IPS-20b (cell line): ENCODE measurements around the gene SMAP1.
A peak's percentile ranks its signal among the peaks of the same experiment; 100 is the strongest.

Source experiments
- H3K27ac ChIP-seq: one replicate; pipeline ENCODE4 v1.5.1; 2013; ENCODE audit warnings: low read length
- H3K27me3 ChIP-seq: 2 replicates; pipeline ENCODE4 v1.6.1; 2013; ENCODE audit warnings: mild to moderate bottlenecking, low read length, inconsistent platforms; ENCODE audit not compliant: insufficient read depth
- H3K36me3 ChIP-seq: 2 replicates; pipeline ENCODE4 v1.6.1; 2013; ENCODE audit warnings: low read depth, mild to moderate bottlenecking, inconsistent platforms, low read length, moderate library complexity; ENCODE audit not compliant: insufficient read depth
- H3K4me1 ChIP-seq: 2 replicates; pipeline ENCODE4 v1.6.1; 2013; ENCODE audit warnings: mild to moderate bottlenecking, control low read depth, inconsistent platforms, low read length, moderate library complexity; ENCODE audit not compliant: insufficient read depth
- H3K4me3 ChIP-seq: 2 replicates; pipeline ENCODE4 v1.5.1; 2013; ENCODE audit warnings: mild to moderate bottlenecking, low read length, inconsistent platforms
- H3K9ac ChIP-seq: 2 replicates; pipeline ENCODE4 v1.6.1; 2013; ENCODE audit warnings: low read depth, mild to moderate bottlenecking, inconsistent platforms, low read length, moderate library complexity
- H3K9me3 ChIP-seq: 2 replicates; pipeline ENCODE4 v1.6.1; 2013; ENCODE audit warnings: mild to moderate bottlenecking, low read depth, low read length, inconsistent platforms; ENCODE audit not compliant: insufficient read depth

The SMAP1 gene

DNA sequence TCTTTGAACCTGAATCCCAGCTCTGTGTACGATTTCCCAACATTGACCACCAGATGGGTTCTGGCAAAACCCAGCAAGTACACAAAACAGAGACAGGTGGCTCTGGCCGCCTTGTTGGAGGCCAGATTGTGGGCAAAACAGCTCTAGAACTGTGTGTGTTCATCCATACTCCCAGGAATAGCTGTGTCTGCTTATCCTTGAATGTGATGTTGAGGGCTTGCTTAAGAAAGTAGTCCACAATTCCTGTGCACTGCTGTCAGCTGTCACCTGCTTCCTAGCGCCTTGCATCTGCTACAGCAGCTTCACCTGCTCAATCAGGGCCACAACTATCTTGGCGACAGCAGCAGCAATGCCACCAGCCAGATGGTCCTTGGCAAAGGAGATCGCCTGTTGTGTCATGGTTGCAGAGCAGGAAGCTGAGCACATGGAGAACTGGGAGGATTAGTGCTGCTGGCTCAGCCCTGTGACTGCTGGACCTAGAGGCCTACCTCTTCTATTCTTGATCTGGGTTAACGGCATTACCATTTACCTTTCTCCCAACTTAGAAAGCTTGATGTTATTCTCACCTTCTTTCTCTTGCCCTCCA is 3.7 kb upstream of the SMAP1 start:
- Histone ChIP-seq H3K9me3 (no peaks in the 10 kb centered on the region), H3K4me1 (peaks cover 6% of the 10 kb centered on the region; the same call in 1 of the 2 replicates), H3K36me3 (no peaks in the 10 kb centered on the region), H3K4me3 (no peak overlapping the region), H3K27ac (no peak overlapping the region), H3K9ac (no peak overlapping the region), H3K27me3 (no peaks in the 10 kb centered on the region)

DNA sequence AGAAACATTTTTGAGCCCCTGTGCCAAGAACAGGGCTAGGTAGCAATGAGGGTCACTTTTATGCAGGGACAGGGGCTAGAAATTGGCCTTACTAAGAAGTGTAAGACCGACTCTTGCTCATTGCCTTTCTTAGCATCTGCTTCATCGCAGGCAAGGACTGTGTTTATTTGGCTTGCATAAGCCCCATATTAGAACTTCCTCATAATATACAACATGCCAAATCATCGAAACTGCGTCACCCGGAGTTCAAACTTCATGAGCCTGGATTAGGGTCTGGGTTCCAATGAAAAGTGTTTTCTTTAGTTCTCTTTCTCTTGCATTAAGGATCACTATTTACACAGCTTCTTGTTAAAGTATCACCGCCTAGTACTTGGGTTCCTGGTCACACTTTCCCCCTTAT is 977 bp upstream of the SMAP1 start:
- Histone ChIP-seq H3K27me3 (no peaks in the 10 kb centered on the region), H3K4me1 (peaks cover 11% of the 10 kb centered on the region), H3K27ac (peak overlapping the region; percentile 94), H3K4me3 (peak overlapping the region; percentile 80; the same call in 1 of the 2 replicates), H3K9me3 (no peaks in the 10 kb centered on the region), H3K9ac (peak overlapping the region; percentile 91), H3K36me3 (no peaks in the 10 kb centered on the region)

DNA sequence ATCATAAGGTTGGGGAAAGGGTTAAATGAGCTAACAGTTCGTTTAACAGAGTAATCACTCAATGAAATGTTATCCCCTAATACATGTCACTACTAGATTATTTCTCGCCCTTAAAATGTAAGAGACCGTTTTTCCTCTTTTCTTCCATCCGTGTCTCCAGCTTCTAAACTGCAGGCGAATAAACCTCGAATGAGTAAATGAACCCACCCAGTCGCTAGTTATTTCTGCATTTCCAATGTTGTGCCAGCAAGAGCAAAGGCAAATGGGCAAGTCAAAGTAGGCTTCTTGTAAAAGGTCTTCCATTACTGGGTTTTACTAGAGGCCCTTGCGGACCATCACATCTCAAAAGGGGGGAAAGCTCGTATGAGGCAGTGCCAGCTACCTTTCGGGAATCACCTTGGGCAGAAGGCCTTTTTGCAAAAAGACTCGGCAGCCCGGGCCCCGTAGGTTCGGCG is 400 bp upstream of the SMAP1 start:
- Histone ChIP-seq H3K4me3 (peak overlapping the region; percentile 80), H3K27ac (peak overlapping the region; percentile 94), H3K9ac (peak overlapping the region; percentile 91), H3K4me1 (peaks cover 11% of the 10 kb centered on the region), H3K9me3 (no peaks in the 10 kb centered on the region), H3K36me3 (no peaks in the 10 kb centered on the region), H3K27me3 (no peaks in the 10 kb centered on the region)

DNA sequence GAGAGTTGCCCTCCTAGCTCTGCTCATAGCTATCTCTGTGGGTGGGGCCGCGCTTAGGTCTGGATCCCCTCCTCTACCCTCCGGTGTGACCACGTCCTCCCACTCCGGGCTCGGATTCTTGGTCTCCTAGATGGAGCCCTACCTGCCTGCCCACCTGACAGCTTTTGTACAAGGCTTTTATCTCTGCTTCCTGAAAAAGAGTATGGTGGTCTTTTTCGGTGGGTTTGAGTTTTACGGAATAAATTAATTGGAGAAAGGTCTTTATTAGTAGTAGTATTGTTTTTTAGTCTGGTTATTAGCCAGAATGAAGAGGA is 773 bp downstream of the SMAP1 start:
- H3K9me3 ChIP-seq = no peaks in the 10 kb centered on the region
- peak overlapping the region; percentile 80 for H3K4me3 ChIP-seq
- H3K9ac ChIP-seq = peak overlapping the region; percentile 71; the same call in 1 of the 2 replicates
- H3K36me3 ChIP-seq = no peaks in the 10 kb centered on the region
- H3K27me3 ChIP-seq = no peaks in the 10 kb centered on the region
- H3K4me1 ChIP-seq = peaks cover 23% of the 10 kb centered on the region
- no peak overlapping the region for H3K27ac ChIP-seq

DNA sequence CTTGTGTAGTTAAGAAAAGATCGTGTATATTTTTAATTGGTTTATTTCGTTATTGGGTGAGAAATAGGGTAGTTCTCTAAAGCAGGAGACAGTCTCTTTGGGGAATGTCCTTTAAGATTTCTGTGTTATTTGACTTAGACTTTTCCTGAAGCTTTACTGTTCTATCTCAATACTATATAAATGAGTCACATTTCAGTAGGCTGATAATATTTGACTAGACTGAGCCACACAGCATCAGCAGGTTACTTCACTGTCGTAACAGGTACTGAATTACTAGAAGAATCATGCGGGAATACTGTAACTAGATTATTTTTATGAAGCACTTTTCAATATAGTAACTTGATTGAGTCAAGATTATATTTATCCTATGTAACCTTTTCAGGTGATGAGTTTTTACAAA is 1.4 kb downstream of the SMAP1 start:
- Histone ChIP-seq H3K9ac (no peak overlapping the region; the same call in 1 of the 2 replicates), H3K36me3 (no peaks in the 10 kb centered on the region), H3K4me1 (peaks cover 26% of the 10 kb centered on the region), H3K27ac (no peak overlapping the region), H3K9me3 (no peaks in the 10 kb centered on the region), H3K4me3 (peak overlapping the region; percentile 80), H3K27me3 (no peaks in the 10 kb centered on the region)

DNA sequence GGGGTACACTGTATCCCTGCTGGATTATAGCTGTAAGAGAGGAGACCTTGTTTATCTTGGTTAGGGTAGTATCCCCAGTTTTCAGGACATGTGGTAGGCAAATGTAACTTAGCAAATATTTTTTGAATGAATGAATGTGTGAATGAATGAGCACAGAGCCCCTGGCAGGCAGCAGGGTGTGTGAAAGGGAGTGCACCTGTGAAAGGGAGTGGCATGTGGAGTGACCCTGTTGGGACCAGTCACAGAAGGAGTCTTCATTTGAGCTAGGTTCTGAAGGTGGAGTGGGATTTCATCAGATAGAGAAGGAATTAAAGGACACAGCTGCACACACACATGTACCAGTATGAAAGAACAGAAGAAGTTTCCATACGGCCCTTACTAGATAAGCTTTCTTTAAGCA is 4.9 kb downstream of the SMAP1 start:
- Histone ChIP-seq H3K4me3 (no peak overlapping the region), H3K9me3 (no peaks in the 10 kb centered on the region), H3K27ac (no peak overlapping the region), H3K4me1 (peaks cover 20% of the 10 kb centered on the region), H3K27me3 (no peaks in the 10 kb centered on the region), H3K9ac (no peak overlapping the region; the same call in 1 of the 2 replicates), H3K36me3 (no peaks in the 10 kb centered on the region)

DNA sequence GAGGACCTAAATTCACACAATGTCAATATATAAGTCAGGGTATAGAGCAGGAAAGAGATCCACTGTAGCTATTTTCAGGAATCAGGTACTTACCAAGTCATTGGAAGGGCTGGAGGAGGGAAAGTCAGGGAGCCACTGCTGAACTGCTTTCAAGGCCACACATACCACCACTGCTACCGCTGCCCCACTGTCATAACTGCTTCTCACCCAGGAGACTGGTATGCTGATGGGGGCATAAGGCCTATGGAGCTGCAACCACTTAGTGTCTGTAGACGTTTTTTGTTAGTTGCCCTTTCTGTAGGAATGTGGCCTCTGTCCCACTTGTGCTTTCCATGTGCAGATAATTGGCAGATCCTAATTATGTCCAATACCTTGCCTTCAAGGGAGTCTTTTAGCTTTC is 5.4 kb downstream of the SMAP1 start:
- Histone ChIP-seq H3K4me1 (peaks cover 20% of the 10 kb centered on the region), H3K9me3 (no peaks in the 10 kb centered on the region), H3K9ac (no peak overlapping the region; the same call in 1 of the 2 replicates), H3K36me3 (no peaks in the 10 kb centered on the region), H3K27me3 (no peaks in the 10 kb centered on the region), H3K4me3 (no peak overlapping the region), H3K27ac (peak overlapping the region; percentile 37)

DNA sequence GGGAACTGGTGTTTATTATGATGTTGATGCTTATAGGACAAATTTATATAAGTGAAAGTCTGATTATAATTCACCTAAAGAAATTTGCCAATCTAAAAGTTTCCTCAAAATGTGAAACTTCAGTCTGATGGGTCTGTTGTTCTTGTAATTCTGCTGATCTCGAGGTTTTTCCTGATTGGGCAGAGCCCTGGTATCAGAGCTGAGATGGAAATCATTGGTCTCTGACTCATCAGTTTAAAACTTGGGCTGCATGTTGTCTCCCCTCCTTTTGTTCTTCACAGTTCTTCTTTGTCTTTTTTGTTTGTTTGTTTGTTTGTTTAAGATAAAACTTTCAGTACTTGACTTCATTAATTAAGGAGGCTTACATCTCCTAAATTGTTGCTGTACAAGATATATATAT is 5.9 kb downstream of the SMAP1 start:
- H3K36me3 ChIP-seq = no peaks in the 10 kb centered on the region
- H3K27me3 ChIP-seq = no peaks in the 10 kb centered on the region
- H3K9ac ChIP-seq = no peak overlapping the region; the same call in 1 of the 2 replicates
- H3K9me3 ChIP-seq = no peaks in the 10 kb centered on the region
- no peak overlapping the region for H3K4me3 ChIP-seq
- peaks cover 20% of the 10 kb centered on the region for H3K4me1 ChIP-seq
- no peak overlapping the region for H3K27ac ChIP-seq

DNA sequence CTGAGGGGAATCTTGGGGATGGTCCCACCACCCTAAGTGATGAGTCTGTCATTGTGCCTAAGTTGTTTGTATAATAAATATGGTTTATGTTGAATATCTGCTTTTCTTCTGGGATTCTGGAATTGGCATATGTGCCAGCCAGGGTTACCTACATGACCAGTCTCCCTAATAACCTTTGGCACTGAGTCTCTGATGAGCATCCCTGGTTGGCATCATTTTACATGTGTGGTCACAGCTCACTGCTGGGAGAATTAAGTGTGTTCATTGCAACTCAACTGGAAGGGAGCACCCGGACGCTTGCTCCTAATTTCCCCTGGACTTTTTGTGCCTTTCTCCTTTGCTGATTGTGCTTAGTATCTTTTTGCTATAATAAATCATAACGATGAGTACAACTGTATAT is 8.1 kb downstream of the SMAP1 start:
- H3K4me3 ChIP-seq = no peak overlapping the region
- no peaks in the 10 kb centered on the region for H3K9me3 ChIP-seq
- H3K36me3 ChIP-seq = no peaks in the 10 kb centered on the region
- no peak overlapping the region for H3K27ac ChIP-seq
- H3K4me1 ChIP-seq = peaks cover 15% of the 10 kb centered on the region
- no peaks in the 10 kb centered on the region for H3K27me3 ChIP-seq
- H3K9ac ChIP-seq = no peak overlapping the region

DNA sequence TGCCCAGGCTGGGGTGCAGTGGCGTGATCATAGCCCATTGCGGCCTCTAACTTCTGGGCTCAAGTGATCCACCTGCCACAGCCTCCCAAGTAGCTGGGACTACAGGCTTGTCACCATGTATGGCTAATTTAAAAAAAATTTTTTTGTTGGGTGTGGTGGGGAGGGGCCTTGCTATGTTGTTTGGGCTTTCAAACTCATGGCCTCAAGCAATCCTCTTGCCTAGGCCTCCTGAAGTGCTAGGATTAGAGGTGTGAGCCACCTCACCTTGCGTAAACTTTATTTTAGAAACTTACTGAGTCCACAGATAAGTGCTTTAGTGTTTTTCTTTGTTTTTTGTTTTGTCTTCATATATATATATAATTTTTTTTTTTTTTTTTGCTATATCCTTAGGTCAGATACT is 9.1 kb downstream of the SMAP1 start:
- peaks cover 15% of the 10 kb centered on the region for H3K4me1 ChIP-seq
- no peak overlapping the region for H3K4me3 ChIP-seq
- no peaks in the 10 kb centered on the region for H3K27me3 ChIP-seq
- no peak overlapping the region for H3K27ac ChIP-seq
- H3K36me3 ChIP-seq = no peaks in the 10 kb centered on the region
- no peak overlapping the region for H3K9ac ChIP-seq
- no peaks in the 10 kb centered on the region for H3K9me3 ChIP-seq

DNA sequence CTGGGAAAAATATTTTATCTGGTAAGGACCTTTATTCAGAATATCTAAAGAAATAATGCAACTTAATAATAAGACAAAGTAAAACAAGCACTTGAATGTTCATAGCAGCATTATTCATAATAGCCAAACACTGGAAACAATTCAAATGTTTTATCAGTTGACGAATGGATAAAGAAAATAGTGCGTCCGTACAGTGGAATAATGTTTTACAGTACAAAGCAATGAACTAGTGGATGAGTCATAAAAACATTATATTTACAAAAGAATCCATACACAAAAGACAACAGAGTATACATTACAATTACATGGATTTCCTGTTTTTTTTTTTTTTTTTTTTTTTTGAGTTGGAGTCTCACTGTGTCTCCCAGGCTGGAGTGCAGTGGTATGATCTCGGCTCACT is 12.7 kb downstream of the SMAP1 start:
- Histone ChIP-seq H3K9me3 (no peaks in the 10 kb centered on the region), H3K4me3 (no peak overlapping the region), H3K9ac (no peak overlapping the region), H3K27ac (no peak overlapping the region), H3K4me1 (peaks cover 10% of the 10 kb centered on the region; the same call in 1 of the 2 replicates), H3K36me3 (no peaks in the 10 kb centered on the region), H3K27me3 (no peaks in the 10 kb centered on the region)

DNA sequence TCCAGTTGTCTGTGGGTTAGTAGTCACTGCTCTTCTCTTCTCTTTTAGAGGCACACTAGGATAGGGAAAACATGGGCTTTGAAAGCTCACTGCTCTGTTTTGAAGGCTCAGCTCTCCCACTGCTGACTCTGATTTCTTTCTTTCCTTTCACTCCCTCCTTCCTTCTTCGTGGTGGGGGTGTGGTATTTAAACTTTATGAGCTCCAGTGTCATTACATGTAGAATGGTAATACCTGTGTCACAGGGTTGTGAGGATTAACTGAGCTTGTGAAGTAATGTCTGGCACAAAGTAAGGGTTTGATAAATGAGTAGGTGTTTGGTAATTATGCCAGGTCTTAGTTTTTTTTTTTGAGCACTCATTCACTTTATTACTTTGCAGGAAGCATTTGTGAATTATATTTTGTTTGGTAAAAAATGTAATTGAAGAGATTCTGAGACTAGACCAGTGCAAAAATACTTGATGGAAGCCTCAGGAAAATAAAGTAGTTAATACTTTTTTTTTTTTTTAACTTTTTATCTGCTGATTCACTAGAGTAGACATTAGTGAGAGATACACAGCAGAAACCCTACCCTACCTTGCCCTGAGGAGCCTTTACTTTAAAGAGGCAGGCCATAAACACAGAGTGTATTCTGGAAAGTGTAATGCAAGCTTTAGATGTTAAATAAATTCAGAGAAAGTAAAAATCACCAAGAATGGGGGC is 17.3 kb downstream of the SMAP1 start:
- no peak overlapping the region for H3K27ac ChIP-seq
- H3K9ac ChIP-seq = no peak overlapping the region

More for the DNA sequence above, 17.3 kb downstream of the SMAP1 start:
- H3K36me3 ChIP-seq = no peaks in the 10 kb centered on the region
- no peaks in the 10 kb centered on the region for H3K27me3 ChIP-seq
- H3K4me3 ChIP-seq = no peak overlapping the region
- no peaks in the 10 kb centered on the region for H3K9me3 ChIP-seq
- H3K4me1 ChIP-seq = peaks cover 12% of the 10 kb centered on the region; the same call in 1 of the 2 replicates
